Activated T-cell treated with anti-CD3 and anti-CD28 coated beads for 4 hours (primary cell): Measurements from ENCODE around the gene UFSP2.

Experiments used
- DNase-seq: peaks from one replicate; pipeline ENCODE4 v3.0.0-alpha.2; 2020

Gene UFSP2

DNA sequence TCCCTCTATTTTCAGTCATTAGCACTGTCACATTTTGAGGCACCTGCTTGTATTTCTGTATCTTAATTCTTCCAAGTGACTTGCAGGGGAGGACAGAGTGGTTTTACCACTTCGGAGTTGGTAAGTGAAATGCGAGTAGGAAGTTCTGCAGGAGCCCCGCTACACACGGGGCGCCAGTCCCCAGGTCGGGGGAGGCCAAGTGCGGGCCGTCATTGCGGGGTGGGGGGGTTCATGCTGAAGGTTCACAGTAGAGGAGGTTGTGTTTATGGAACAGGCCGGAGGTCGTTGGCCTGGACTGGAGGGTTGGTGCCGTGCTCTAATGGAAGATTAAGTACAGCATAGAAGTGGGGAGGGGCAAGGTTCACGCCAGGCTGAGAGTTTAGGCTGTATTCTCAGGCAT, 74.1 kb downstream of the UFSP2 start:
- DNase-seq = no peak
